ENCODE measurements around the gene ZSCAN23.

DNA sequence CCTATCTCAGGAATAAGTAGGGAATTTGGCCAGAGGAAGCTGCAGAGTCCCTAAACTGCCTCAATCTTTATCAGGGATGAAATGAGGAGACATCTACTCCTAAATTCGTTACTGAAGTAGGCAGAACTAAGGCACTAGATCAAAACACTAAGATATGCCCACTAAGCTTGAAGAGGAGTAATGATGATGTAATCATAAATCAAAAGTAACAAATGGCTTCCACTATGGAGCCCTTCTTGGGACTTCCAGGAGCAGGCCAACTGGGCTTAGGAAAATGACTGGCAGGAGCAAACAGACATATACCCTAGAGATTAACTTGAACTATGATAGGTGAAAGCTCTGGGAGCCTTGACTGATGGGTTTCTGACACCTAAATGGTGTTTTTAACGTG lies 59.2 kb downstream of the ZSCAN23 start:
- TF ChIP-seq FOXM1 (IDR thresholded peaks at IDR 0.05; ENCODE audit: borderline replicate concordance) (no peak), BHLHE40 (IDR thresholded peaks at IDR 0.05; ENCODE audit: borderline replicate concordance) (no peak), SP1 (IDR thresholded peaks at IDR 0.05) (no peak), SUZ12 (IDR thresholded peaks at IDR 0.05) (no peak)
